Neural cell (in vitro differentiated cells): Measurements from ENCODE around the gene AFG1L.

ENCODE experiments used
- CTCF ChIP-seq: fragments of 450-650 bp; IDR thresholded peaks from 2 replicates; pipeline ENCODE4 v1.5.1; 2014; ENCODE audit warnings: antibody characterized with exemption, mild to moderate bottlenecking, moderate library complexity; ENCODE audit not compliant: poor library complexity, severe bottlenecking
- EP300 ChIP-seq: fragments of 450-650 bp; conservative IDR thresholded peaks from 2 replicates; pipeline ENCODE4 v1.6.1; 2014; ENCODE audit warnings: antibody characterized with exemption, mild to moderate bottlenecking, moderate library complexity; ENCODE audit not compliant: poor library complexity, severe bottlenecking
- EZH2 ChIP-seq: fragments of 200-600, 300-800 bp; shearing (Covaris generic), sonication (generic); IDR thresholded peaks from 2 replicates; pipeline ENCODE4 v1.6.1; 2014; ENCODE audit warnings: antibody characterized with exemption, low read length, borderline replicate concordance, mild to moderate bottlenecking; ENCODE audit not compliant: insufficient read depth, poor library complexity, severe bottlenecking
- MXI1 ChIP-seq: fragments of 450-650 bp; conservative IDR thresholded peaks from 2 replicates; pipeline ENCODE4 v1.6.1; 2014; ENCODE audit warnings: antibody characterized with exemption, mild to moderate bottlenecking; ENCODE audit not compliant: poor library complexity, severe bottlenecking
- POLR2AphosphoS5 ChIP-seq: IDR thresholded peaks from 2 replicates; pipeline ENCODE4 v1.6.1; 2012
- RAD21 ChIP-seq: fragments of 450-650 bp; conservative IDR thresholded peaks from 2 replicates; pipeline ENCODE4 v1.6.1; 2014; ENCODE audit warnings: antibody characterized with exemption, mild to moderate bottlenecking, moderate library complexity
- REST ChIP-seq: IDR thresholded peaks from 2 replicates; pipeline ENCODE4 v1.6.1; 2012; ENCODE audit warnings: borderline replicate concordance
- SMC3 ChIP-seq: fragments of 450-650 bp; conservative IDR thresholded peaks from 2 replicates; pipeline ENCODE4 v1.6.1; 2014; ENCODE audit warnings: antibody characterized with exemption, mild to moderate bottlenecking, moderate library complexity; ENCODE audit not compliant: poor library complexity
- TAF1 ChIP-seq: IDR thresholded peaks from 2 replicates; pipeline ENCODE4 v1.6.1; 2012; ENCODE audit warnings: low read depth

GRCh38 chr6:108288742-108289141 lies 6.1 kb upstream of the AFG1L start:
- no peak for TF ChIP-seq EZH2
- no peak for TF ChIP-seq CTCF
- no peak for TF ChIP-seq REST
- TF ChIP-seq POLR2AphosphoS5: no peak
- no peak for TF ChIP-seq EP300
- TF ChIP-seq MXI1: no peak
- no peak for TF ChIP-seq TAF1
- TF ChIP-seq SMC3: no peak
- no peak for TF ChIP-seq RAD21
